ENCODE measurements around the gene PTPA.

DNA sequence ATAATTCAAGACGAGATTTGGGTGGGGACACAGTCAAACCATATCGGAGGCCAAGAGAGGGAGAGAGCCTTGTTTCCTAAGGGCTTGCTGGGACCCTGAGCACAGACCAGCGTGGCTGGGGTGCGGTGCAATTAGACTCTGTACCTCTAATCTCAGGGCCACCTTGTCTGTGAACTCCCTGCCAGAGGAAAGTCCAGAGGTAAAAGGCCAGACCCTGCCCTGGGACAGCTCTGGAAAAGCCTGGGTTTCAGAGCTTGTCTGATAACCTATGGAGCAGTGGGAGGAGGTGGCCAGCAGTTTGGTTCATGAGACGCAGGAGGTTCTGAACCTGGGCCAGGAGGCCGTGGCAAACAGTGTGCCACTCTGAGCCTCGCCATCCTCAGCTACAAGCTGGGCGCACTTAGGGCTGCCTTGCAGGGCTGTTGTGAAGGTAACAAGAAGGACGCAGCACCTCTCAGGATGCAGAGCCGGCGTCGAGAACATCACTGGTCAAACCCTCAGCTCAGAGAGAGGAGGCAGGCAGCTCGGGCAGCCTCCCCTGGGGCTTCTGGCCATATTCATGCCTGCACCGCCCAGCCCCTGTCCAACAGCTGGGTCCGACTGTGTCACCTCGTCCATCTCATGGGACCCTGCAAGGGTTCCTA lies 35.1 kb upstream of the PTPA start:
- no peak for TF ChIP-seq POLR2A (IDR thresholded peaks at IDR 0.05; ENCODE audit: low read depth, low read length)
- TF ChIP-seq TAF1 (IDR thresholded peaks at IDR 0.05; ENCODE audit: low read depth, low read length) = no peak
- TF ChIP-seq SPI1 (IDR thresholded peaks at IDR 0.05; ENCODE audit: low read depth, low read length) = no peak
